ENCODE data around the gene EN2.
A peak's percentile ranks its signal among the peaks of the same experiment; 100 is the strongest.

EN2 gene

DNA sequence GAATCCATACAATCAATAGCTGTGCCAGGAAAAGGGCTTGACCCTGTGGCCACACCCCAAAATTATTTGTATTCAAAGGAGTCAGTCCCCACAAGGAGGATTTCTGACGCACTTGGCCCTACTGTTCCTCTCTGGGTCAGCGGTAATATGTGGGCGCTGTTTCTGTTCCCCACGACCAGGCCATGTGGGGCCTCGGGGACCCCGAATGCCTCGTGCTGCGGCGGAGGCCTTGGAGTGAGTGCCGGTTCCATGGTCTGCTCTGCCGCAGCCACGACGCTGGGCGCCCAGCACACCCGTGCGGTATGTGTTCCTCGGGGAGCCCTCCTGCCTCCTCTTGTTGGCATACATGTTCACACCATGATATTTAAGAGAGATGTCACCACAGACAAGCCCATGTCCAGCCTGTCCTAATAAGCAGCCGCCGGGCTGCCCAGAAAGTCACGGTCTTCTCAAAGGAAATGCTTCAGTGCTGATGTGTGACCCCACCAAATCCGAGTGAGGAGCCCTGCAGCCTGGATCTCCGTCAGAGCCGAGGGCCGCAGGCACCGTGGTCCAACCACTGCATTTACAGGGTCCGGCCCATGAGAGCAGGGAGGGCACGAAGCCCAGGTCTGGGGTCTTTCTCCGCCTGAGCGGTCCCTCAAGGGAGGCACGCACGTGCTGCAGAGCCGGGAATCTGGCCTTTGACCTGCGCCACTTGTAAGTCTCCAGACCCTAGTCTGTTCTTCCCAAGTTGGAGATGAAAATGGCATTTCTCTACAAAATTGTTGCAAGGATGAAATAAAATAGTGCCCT lies 36.0 kb downstream of the EN2 start:
- Mint-ChIP-seq H3K9me3 (no peaks in the 10 kb centered on the region), H3K4me3 (no peak overlapping the region), H3K4me1 (peaks cover 20% of the 10 kb centered on the region), H3K27me3 (peaks cover 26% of the 10 kb centered on the region), H3K27ac (no peak overlapping the region), H3K36me3 (peaks cover 2% of the 10 kb centered on the region)

- H3K27me3 Mint-ChIP-seq, result peaks cover 29% of the 10 kb centered on the region
These were observed 36.6 kb downstream of the EN2 start for GRCh38 chr7:155494551-155494950.

GRCh38 chr7:155495440-155496248 lies 37.7 kb downstream of the EN2 start:
- Mint-ChIP-seq H3K27me3 (peaks cover 35% of the 10 kb centered on the region), H3K36me3 (peaks cover 2% of the 10 kb centered on the region), H3K4me1 (peaks cover 15% of the 10 kb centered on the region), H3K9me3 (no peaks in the 10 kb centered on the region), H3K27ac (no peak overlapping the region), H3K4me3 (no peak overlapping the region)

More at GRCh38 chr7:155494551-155494950, 36.6 kb downstream of the EN2 start:
- H3K9me3 Mint-ChIP-seq, result no peaks in the 10 kb centered on the region
- no peak overlapping the region for H3K4me3 Mint-ChIP-seq
- H3K4me1 Mint-ChIP-seq, result peaks cover 18% of the 10 kb centered on the region
- H3K36me3 Mint-ChIP-seq, result peaks cover 2% of the 10 kb centered on the region
- H3K27ac Mint-ChIP-seq, result no peak overlapping the region

- no peak overlapping the region for H3K4me3 Mint-ChIP-seq
- peaks cover 9% of the 10 kb centered on the region for H3K4me1 Mint-ChIP-seq
- H3K27me3 Mint-ChIP-seq, result peaks cover 37% of the 10 kb centered on the region
- H3K9me3 Mint-ChIP-seq, result no peaks in the 10 kb centered on the region
- H3K27ac Mint-ChIP-seq, result no peak overlapping the region
- no peaks in the 10 kb centered on the region for H3K36me3 Mint-ChIP-seq
These were observed 38.5 kb downstream of the EN2 start for GRCh38 chr7:155496267-155497005.

- no peaks in the 10 kb centered on the region for H3K9me3 Mint-ChIP-seq
- H3K36me3 Mint-ChIP-seq, result no peaks in the 10 kb centered on the region
- no peaks in the 10 kb centered on the region for H3K4me1 Mint-ChIP-seq
- no peak overlapping the region for H3K27ac Mint-ChIP-seq
- peaks cover 34% of the 10 kb centered on the region for H3K27me3 Mint-ChIP-seq
- no peak overlapping the region for H3K4me3 Mint-ChIP-seq
These were observed 39.4 kb downstream of the EN2 start for GRCh38 chr7:155497149-155497901.

GRCh38 chr7:155505422-155505793 lies 47.5 kb downstream of the EN2 start:
- Mint-ChIP-seq H3K27ac (no peak overlapping the region), H3K4me3 (no peak overlapping the region), H3K36me3 (no peaks in the 10 kb centered on the region), H3K4me1 (peaks cover 20% of the 10 kb centered on the region), H3K9me3 (no peaks in the 10 kb centered on the region), H3K27me3 (peaks cover 70% of the 10 kb centered on the region)

DNA sequence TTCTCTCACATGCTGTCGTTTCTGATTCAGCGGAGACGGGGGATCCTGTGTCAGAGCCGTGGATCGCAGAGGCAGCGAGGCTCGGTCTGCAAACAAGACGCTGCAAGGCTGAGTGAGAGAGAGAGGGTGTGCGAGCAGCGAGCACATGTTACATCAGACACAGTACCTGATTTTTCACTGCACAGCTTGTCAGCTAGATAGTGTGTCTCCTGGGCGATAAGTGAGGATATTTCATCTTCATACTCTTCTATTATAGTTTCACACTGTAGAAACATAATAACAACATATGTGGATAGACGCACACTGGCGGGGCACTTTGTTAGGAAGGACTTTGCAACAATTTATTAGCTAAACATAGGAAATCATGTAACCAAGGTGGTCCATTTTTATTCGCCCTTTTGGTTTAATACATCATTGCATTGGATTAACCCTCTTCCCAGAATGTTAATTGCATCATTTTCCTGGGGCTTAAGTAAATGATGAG lies 49.0 kb downstream of the EN2 start:
- Mint-ChIP-seq H3K36me3 (no peaks in the 10 kb centered on the region), H3K27ac (no peak overlapping the region), H3K27me3 (peaks cover 73% of the 10 kb centered on the region), H3K9me3 (no peaks in the 10 kb centered on the region), H3K4me3 (no peak overlapping the region), H3K4me1 (peaks cover 21% of the 10 kb centered on the region)

DNA sequence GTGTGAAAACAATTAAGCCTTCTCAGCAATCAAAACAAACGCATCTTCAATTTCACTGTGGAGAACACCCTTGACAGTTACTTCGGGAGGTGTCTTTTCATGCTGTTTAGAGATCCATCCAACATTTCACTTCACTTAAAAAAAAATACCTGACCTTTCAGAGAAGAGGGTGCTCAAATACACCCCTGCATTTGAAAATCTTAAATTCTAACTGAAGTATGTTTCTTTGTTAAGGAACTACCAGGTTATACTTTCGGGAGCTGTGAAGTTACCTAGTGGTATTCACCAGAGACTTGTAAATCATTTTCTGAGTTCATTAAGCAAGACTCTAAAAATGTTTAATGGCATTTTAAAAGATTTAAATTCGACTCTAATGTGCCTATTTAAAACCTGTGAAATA lies 49.6 kb downstream of the EN2 start:
- H3K36me3 Mint-ChIP-seq, result no peaks in the 10 kb centered on the region
- no peak overlapping the region for H3K4me3 Mint-ChIP-seq
- peaks cover 21% of the 10 kb centered on the region for H3K4me1 Mint-ChIP-seq
- no peaks in the 10 kb centered on the region for H3K9me3 Mint-ChIP-seq
- H3K27ac Mint-ChIP-seq, result no peak overlapping the region
- H3K27me3 Mint-ChIP-seq, result peaks cover 76% of the 10 kb centered on the region

DNA sequence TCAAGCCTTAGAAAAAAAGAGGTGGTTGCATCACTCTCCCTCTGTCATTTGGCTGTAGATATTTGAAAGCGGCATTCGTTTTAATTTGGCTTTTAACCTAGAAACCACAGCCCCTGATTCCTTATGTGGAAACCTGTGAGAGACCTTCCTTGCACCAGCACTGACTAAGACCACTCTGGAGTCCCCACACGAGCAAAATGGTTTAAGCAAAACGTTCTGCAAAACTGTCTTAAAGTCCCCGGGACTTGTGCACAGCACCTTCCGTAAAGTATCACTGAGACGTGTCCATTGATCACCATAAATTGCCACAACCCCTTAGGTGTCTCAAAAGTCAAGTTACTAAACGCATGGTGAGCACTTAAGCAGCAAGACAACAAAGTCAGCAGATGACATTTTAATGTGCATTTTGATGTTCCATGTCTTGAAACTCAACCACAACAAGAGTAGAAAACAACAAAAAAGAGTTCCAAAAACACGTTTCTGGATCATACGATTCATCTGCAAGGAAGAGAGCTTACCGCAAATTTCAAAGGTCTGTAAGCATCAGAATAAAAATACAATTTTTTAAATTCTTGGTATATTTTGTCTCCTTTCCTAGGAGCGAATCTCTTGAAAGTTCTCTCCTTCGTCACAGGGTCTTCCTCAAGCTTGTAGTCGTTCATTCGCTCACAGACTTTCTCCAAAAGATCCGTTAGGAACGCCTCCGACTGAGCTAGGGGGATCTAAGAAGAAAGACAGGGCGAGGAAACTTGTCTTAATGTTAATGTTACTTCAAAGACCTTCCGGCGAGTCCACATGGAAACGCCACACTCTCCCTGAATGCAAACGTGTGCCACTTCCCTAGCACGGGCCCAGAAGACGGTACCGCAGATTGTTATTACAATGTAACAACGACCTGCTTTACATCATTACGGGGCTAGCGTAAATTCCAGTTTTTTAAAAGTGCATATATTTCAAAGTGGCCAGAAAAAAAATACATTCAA lies 50.7 kb downstream of the EN2 start:
- no peaks in the 10 kb centered on the region for H3K9me3 Mint-ChIP-seq
- peak overlapping the region; percentile 49 for H3K27ac Mint-ChIP-seq
- H3K27me3 Mint-ChIP-seq, result peaks cover 74% of the 10 kb centered on the region
- H3K4me1 Mint-ChIP-seq, result peaks cover 21% of the 10 kb centered on the region
- no peaks in the 10 kb centered on the region for H3K36me3 Mint-ChIP-seq
- H3K4me3 Mint-ChIP-seq, result peak overlapping the region; percentile 66

GRCh38 chr7:155509359-155509724 lies 51.4 kb downstream of the EN2 start:
- Mint-ChIP-seq H3K9me3 (no peaks in the 10 kb centered on the region), H3K36me3 (no peaks in the 10 kb centered on the region), H3K4me3 (peak overlapping the region; percentile 66), H3K27me3 (peaks cover 76% of the 10 kb centered on the region), H3K27ac (peak overlapping the region; percentile 49), H3K4me1 (peaks cover 21% of the 10 kb centered on the region)

- H3K27ac Mint-ChIP-seq, result peak overlapping the region; percentile 72
- H3K9me3 Mint-ChIP-seq, result no peaks in the 10 kb centered on the region
- H3K4me3 Mint-ChIP-seq, result peak overlapping the region; percentile 49
- peaks cover 21% of the 10 kb centered on the region for H3K4me1 Mint-ChIP-seq
- peaks cover 78% of the 10 kb centered on the region for H3K27me3 Mint-ChIP-seq
- no peaks in the 10 kb centered on the region for H3K36me3 Mint-ChIP-seq
These were observed 52.0 kb downstream of the EN2 start for GRCh38 chr7:155509725-155510551.

- peak overlapping the region; percentile 19 for H3K4me3 Mint-ChIP-seq
- no peaks in the 10 kb centered on the region for H3K9me3 Mint-ChIP-seq
- H3K27ac Mint-ChIP-seq, result no peak overlapping the region
- H3K27me3 Mint-ChIP-seq, result peaks cover 72% of the 10 kb centered on the region
- no peaks in the 10 kb centered on the region for H3K36me3 Mint-ChIP-seq
- H3K4me1 Mint-ChIP-seq, result peaks cover 19% of the 10 kb centered on the region
These were observed 53.2 kb downstream of the EN2 start for GRCh38 chr7:155510975-155511701.

- Mint-ChIP-seq H3K4me1 (peaks cover 18% of the 10 kb centered on the region), H3K27ac (no peak overlapping the region), H3K36me3 (no peaks in the 10 kb centered on the region), H3K4me3 (no peak overlapping the region), H3K9me3 (no peaks in the 10 kb centered on the region), H3K27me3 (peaks cover 68% of the 10 kb centered on the region)
These were observed 53.7 kb downstream of the EN2 start for GRCh38 chr7:155511702-155511996.
